Upper lobe of left lung (tissue), 4 donors: ENCODE results near the gene ADIPOR2.

Experiments
- CTCF ChIP-seq, 6 experiments: fragments of 450-650 bp in 4 of 6; fragments of 200-600 bp in 2 of 6; sonication (generic) in 2 of 6; IDR thresholded peaks; one replicate each; pipeline ENCODE4 v1.5.1; 2016 to 2019; ENCODE audit warnings: antibody characterized with exemption in 6 of 6
- POLR2A ChIP-seq, 4 donors: fragments of 450-650 bp; IDR thresholded peaks; one replicate each; pipeline ENCODE4 v1.5.1; 2016 to 2017; ENCODE audit warnings: antibody characterized with exemption in 4 of 4, mild to moderate bottlenecking in 2 of 4
- POLR2AphosphoS5 ChIP-seq, 2 donors: sonication (generic); formaldehyde crosslinking; IDR thresholded peaks; one replicate each; pipeline ENCODE4 v1.5.1; 2017; ENCODE audit warnings: antibody characterized with exemption in 2 of 2

GRCh38 chr12:1800401-1801302 lies 109.8 kb downstream of the ADIPOR2 start:
- TF ChIP-seq CTCF (IDR thresholded peaks at IDR 0.05) (peak in 3 of 6 experiments; percentile 32 to 52 (median 47)), POLR2A (IDR thresholded peaks at IDR 0.05) (no peak), POLR2AphosphoS5 (IDR thresholded peaks at IDR 0.05) (no peak)
